Measurements from ENCODE around the gene ATP5PD. TPM values are rescaled to one million over a fixed set of nuclear protein-coding genes. Genes with fewer than 3 reads are reported as not detected.

ATP5PD gene
- total and polyA plus RNA-seq, 2 of the 13 experiments (the other 11 are each of a cell fraction or from before 2014, with no cell fraction given) = 158 to 428 TPM

GRCh38 chr17:75090871-75091854 is 44.4 kb upstream of the ATP5PD start (continued):
- peak; percentile 87 for TF ChIP-seq XRCC5 (optimal IDR thresholded peaks at IDR 0.05; ENCODE audit: low read length)
- TF ChIP-seq NONO (IDR thresholded peaks at IDR 0.05) = no peak
- peak; percentile 83 for TF ChIP-seq NONO (CRISPR knock-in tag; conservative IDR thresholded peaks at IDR 0.05)
- TF ChIP-seq ZFP90 (CRISPR knock-in tag; IDR thresholded peaks at IDR 0.05; ENCODE audit: borderline replicate concordance) = no peak
- TF ChIP-seq HOXA3 (CRISPR knock-in tag; IDR thresholded peaks at IDR 0.05) = peak; percentile 86
- TF ChIP-seq ZBTB26 (CRISPR knock-in tag; IDR thresholded peaks at IDR 0.05; ENCODE audit: borderline replicate concordance) = no peak; the same call in 1 of the 2 replicates
- TF ChIP-seq ZSCAN21 (CRISPR knock-in tag; IDR thresholded peaks at IDR 0.05; ENCODE audit: borderline replicate concordance) = peak; percentile 61; the same call in 1 of the 2 replicates
- TF ChIP-seq DMAP1 (CRISPR knock-in tag; IDR thresholded peaks at IDR 0.05) = peak; percentile 52; the same call in 1 of the 2 replicates
- TF ChIP-seq ELF4 (CRISPR knock-in tag; IDR thresholded peaks at IDR 0.05; ENCODE audit: borderline replicate concordance) = no peak
- TF ChIP-seq ZMYM2 (CRISPR knock-in tag; IDR thresholded peaks at IDR 0.05) = peak; percentile 21; the same call in 1 of the 2 replicates
- TF ChIP-seq ZNF124 (CRISPR knock-in tag; IDR thresholded peaks at IDR 0.05) = peak; percentile 53; the same call in 1 of the 2 replicates
- no peak; the same call in 1 of the 2 replicates for TF ChIP-seq NCOR1 (IDR thresholded peaks at IDR 0.05; ENCODE audit: borderline replicate concordance, low read length)
- no peak for TF ChIP-seq HNF1A (IDR thresholded peaks at IDR 0.05; ENCODE audit: low read depth)
- TF ChIP-seq HNF1A (CRISPR knock-in tag; IDR thresholded peaks at IDR 0.05; ENCODE audit: borderline replicate concordance) = peak; percentile 50
- peak; percentile 50; the same call in 1 of the 2 replicates for TF ChIP-seq SAFB2 (CRISPR knock-in tag; IDR thresholded peaks at IDR 0.05; ENCODE audit: borderline replicate concordance, low read depth)
- TF ChIP-seq JARID2 (CRISPR knock-in tag; IDR thresholded peaks at IDR 0.05; ENCODE audit: insufficient replicate concordance) = no peak
- peak; percentile 94; the same call in 1 of the 2 replicates for TF ChIP-seq ZBTB7B (CRISPR knock-in tag; IDR thresholded peaks at IDR 0.05)
- TF ChIP-seq ZNF709 (CRISPR knock-in tag; IDR thresholded peaks at IDR 0.05) = no peak
- no peak for TF ChIP-seq ZNF296 (CRISPR knock-in tag; conservative IDR thresholded peaks at IDR 0.05)
- peak; percentile 86 for TF ChIP-seq CBFB (CRISPR knock-in tag; IDR thresholded peaks at IDR 0.05)
- peak; percentile 62 for TF ChIP-seq FOXA3 (CRISPR knock-in tag; IDR thresholded peaks at IDR 0.05)
- TF ChIP-seq, protein P1, sequence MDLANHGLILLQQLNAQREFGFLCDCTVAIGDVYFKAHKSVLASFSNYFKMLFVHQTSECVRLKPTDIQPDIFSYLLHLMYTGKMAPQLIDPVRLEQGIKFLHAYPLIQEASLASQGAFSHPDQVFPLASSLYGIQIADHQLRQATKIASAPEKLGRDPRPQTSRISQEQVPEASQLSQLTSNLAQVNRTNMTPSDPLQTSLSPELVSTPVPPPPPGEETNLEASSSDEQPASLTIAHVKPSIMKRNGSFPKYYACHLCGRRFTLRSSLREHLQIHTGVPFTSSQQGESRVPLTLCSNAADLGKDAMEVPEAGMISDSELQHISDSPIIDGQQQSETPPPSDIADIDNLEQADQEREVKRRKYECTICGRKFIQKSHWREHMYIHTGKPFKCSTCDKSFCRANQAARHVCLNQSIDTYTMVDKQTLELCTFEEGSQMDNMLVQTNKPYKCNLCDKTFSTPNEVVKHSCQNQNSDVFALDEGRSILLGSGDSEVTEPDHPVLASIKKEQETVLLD (CRISPR knock-in tag; IDR thresholded peaks at IDR 0.05; ENCODE audit: low read depth) = no peak
- 0 out of 2 replicates have a peak, but pooled peaks have one; percentile 43 for TF ChIP-seq ZNF234 (CRISPR knock-in tag; conservative IDR thresholded peaks at IDR 0.05)
